GM12878 (cell line): ENCODE measurements around the gene HTR6. TPM values are rescaled to one million over a fixed set of nuclear protein-coding genes. Genes with fewer than 3 reads are reported as not detected.

Source experiments
- ATAC-seq: fragments of 200-7000 bp; cut with Tn5 transposase; 3 replicates; pipeline ENCODE4 v1.9.1; 2020; ENCODE audit warnings: mild to moderate bottlenecking, moderate library complexity
- BruUV-seq: library from RNA; stranded (reverse); fragments of 400-500 nt; replicated peaks from 2 replicates; lab custom pipeline; 2021; lab: Mats Ljungman, UMichigan
- CTCF ChIA-PET: fragments of 300-600 bp; sonication (Branson Sonifier 250); formaldehyde crosslinking; extraction: SDS; loops from one replicate; lab custom pipeline; 2021; ENCODE audit warnings: inconsistent platforms; lab: Yijun Ruan, JAX
- POLR2A ChIA-PET: fragments of 350-600 bp; formaldehyde crosslinking; extraction: SDS; loops from one replicate; lab custom pipeline; 2021; ENCODE audit warnings: inconsistent platforms; lab: Charles Lee
- RAD21 ChIA-PET: fragments of 300-600 bp; sonication (Branson Sonifier 250); formaldehyde crosslinking; loops from one replicate; lab custom pipeline; 2023; ENCODE audit warnings: antibody characterized with exemption; ENCODE audit not compliant: unreplicated experiment; lab: Charles Lee
- SMC1A ChIA-PET: fragments of 300-600 bp; sonication (Branson Sonifier 250); formaldehyde crosslinking; loops from one replicate; lab custom pipeline; 2023; ENCODE audit not compliant: unreplicated experiment, uncharacterized antibody; lab: Charles Lee
- DNase-seq: peaks from one replicate; pipeline ENCODE4 v3.0.0-alpha.2; 2011; ENCODE audit warnings: low read depth, low spot score
- FAIRE-seq: peaks from 3 replicates; lab custom pipeline; 2011; peaks lifted over from hg19 to GRCh38; lab: Jason Lieb, UNC
- H2AFZ ChIP-seq: 2 replicates; pipeline ENCODE4 v1.6.0; 2011; ENCODE audit warnings: low read depth, low read length, control low read depth; ENCODE audit not compliant: control insufficient read depth
- H3K27ac ChIP-seq: 2 replicates; pipeline ENCODE4 v1.5.1; 2011; ENCODE audit warnings: control low read depth; ENCODE audit not compliant: control insufficient read depth, insufficient read depth
- H3K27me3 ChIP-seq, 2 experiments: replicated peaks in 1 of 2; 2 replicates each; pipeline versions ENCODE4 v1.6.0 to v1.6.1; 2011; ENCODE audit warnings: low read length in 1 of 2; ENCODE audit not compliant: control insufficient read depth in 2 of 2, insufficient read depth in 2 of 2
- H3K36me3 ChIP-seq, 2 experiments: 2 replicates each; pipeline ENCODE4 v1.5.1; 2011; ENCODE audit warnings: low read length in 1 of 2; ENCODE audit not compliant: control insufficient read depth in 2 of 2, insufficient read depth in 2 of 2
- H3K4me1 ChIP-seq: 2 replicates; pipeline ENCODE4 v1.6.1; 2011; ENCODE audit warnings: mild to moderate bottlenecking, low read length, moderate library complexity, mixed read lengths; ENCODE audit not compliant: control insufficient read depth, insufficient read depth
- H3K4me2 ChIP-seq: 2 replicates; pipeline ENCODE4 v1.6.0; 2011; ENCODE audit warnings: control low read depth; ENCODE audit not compliant: control insufficient read depth, insufficient read depth
- H3K4me3 ChIP-seq: fragments of 200-600 bp; sonication (generic); 2 replicates; pipeline ENCODE4 v1.5.1; 2016
- H3K79me2 ChIP-seq: 2 replicates; pipeline ENCODE4 v1.6.0; 2011; ENCODE audit warnings: low read length; ENCODE audit not compliant: control insufficient read depth, insufficient read depth
- H3K9ac ChIP-seq: 2 replicates; pipeline ENCODE4 v1.8.0; 2011; ENCODE audit warnings: low read length, control low read depth, mixed read lengths; ENCODE audit not compliant: control insufficient read depth, insufficient read depth
- H3K9me3 ChIP-seq: replicated peaks from 3 replicates; pipeline ENCODE4 v1.5.1; 2011; ENCODE audit warnings: mild to moderate bottlenecking, low read length; ENCODE audit not compliant: control insufficient read depth, insufficient read depth
- H4K20me1 ChIP-seq: 2 replicates; pipeline ENCODE4 v1.6.0; 2011; ENCODE audit not compliant: control insufficient read depth, insufficient read depth
- CBX5 ChIP-seq: sonication (generic); IDR thresholded peaks from 2 replicates; pipeline ENCODE4 v1.6.1; 2016; ENCODE audit warnings: low read depth, moderate library complexity, mild to moderate bottlenecking, inconsistent platforms
- CHD4 ChIP-seq: fragments of 200-600 bp; sonication (generic); IDR thresholded peaks from 2 replicates; pipeline ENCODE4 v1.6.1; 2016; ENCODE audit warnings: mild to moderate bottlenecking
- FOXK2 ChIP-seq: fragments of 450-650 bp; IDR thresholded peaks from 2 replicates; pipeline ENCODE4 v1.6.1; 2017; ENCODE audit warnings: mild to moderate bottlenecking, moderate library complexity
- IKZF1 ChIP-seq: fragments of 450-650 bp; conservative IDR thresholded peaks from 2 replicates; pipeline ENCODE4 v1.6.1; 2017; ENCODE audit warnings: antibody characterized with exemption, mild to moderate bottlenecking
- JUND ChIP-seq: IDR thresholded peaks from 2 replicates; pipeline ENCODE4 v1.6.1; 2012; ENCODE audit warnings: low read depth, mild to moderate bottlenecking, low read length, improper control_type of control experiment, moderate library complexity
- MTA2 ChIP-seq: fragments of 450-650 bp; IDR thresholded peaks from 2 replicates; pipeline ENCODE4 v1.6.1; 2016; ENCODE audit warnings: low read depth, mild to moderate bottlenecking, moderate library complexity
- MTA3 ChIP-seq: IDR thresholded peaks from 2 replicates; pipeline ENCODE4 v1.6.1; 2012; ENCODE audit warnings: low read length, inconsistent platforms, borderline replicate concordance
- NFXL1 ChIP-seq: fragments of 450-650 bp; IDR thresholded peaks from 2 replicates; pipeline ENCODE4 v1.6.1; 2017; ENCODE audit warnings: antibody characterized with exemption, mild to moderate bottlenecking, borderline replicate concordance
- NFYA ChIP-seq: IDR thresholded peaks from 2 replicates; pipeline ENCODE4 v1.6.1; 2011; ENCODE audit warnings: low read depth, mild to moderate bottlenecking, low read length, improper control_type of control experiment, borderline replicate concordance
- NR2C2 ChIP-seq: IDR thresholded peaks from 2 replicates; pipeline ENCODE4 v1.6.1; 2011; ENCODE audit warnings: borderline replicate concordance, low read depth; ENCODE audit not compliant: control insufficient read depth, insufficient read length
- NR2F1 ChIP-seq: fragments of 450-650 bp; conservative IDR thresholded peaks from 2 replicates; pipeline ENCODE4 v1.6.1; 2017; ENCODE audit warnings: mild to moderate bottlenecking
- RELA ChIP-seq: fragments of 450-650 bp; IDR thresholded peaks from 2 replicates; pipeline ENCODE4 v1.8.0; 2014; ENCODE audit warnings: borderline replicate concordance; ENCODE audit not compliant: partially characterized antibody
- TAF1 ChIP-seq: IDR thresholded peaks from 2 replicates; pipeline ENCODE4 v1.6.1; 2011; ENCODE audit warnings: mild to moderate bottlenecking, low read depth, low read length, borderline replicate concordance
- TCF7 ChIP-seq: IDR thresholded peaks from 2 replicates; pipeline ENCODE4 v1.6.1; 2014; ENCODE audit warnings: antibody characterized with exemption, borderline replicate concordance
- ZNF24 ChIP-seq: fragments of 450-650 bp; IDR thresholded peaks from 2 replicates; pipeline ENCODE4 v1.6.1; 2017; ENCODE audit warnings: antibody characterized with exemption, mild to moderate bottlenecking
- ZNF622 ChIP-seq: fragments of 450-650 bp; IDR thresholded peaks from 2 replicates; pipeline ENCODE4 v1.6.1; 2017; ENCODE audit warnings: mild to moderate bottlenecking, inconsistent platforms
- WGBS: methylation state at CpG from one replicate; pipeline ENCODE4 v1.1.6; 2016; ENCODE audit warnings: low lambda C conversion rate; ENCODE audit not compliant: insufficient replicate concordance, insufficient coverage; ENCODE audit errors: missing lambda C conversion rate; 5-methylcytosine and 5-hydroxymethylcytosine counted together
- in situ Hi-C: fragments of 300-500 bp; cut with MboI; formaldehyde crosslinking; loops from 9 replicates; pipeline ENCODE4 v1.14.3; 2018; ENCODE audit warnings: mixed read lengths
- intact Hi-C: fragments of 100-400 bp; cut with micrococcal nuclease; formaldehyde crosslinking; loops from one replicate; pipeline ENCODE4 v1.14.2; 2022; ENCODE audit not compliant: unreplicated experiment
- polyA plus RNA-seq, 11 experiments: library from polyadenylated mRNA; depleted of rRNA in 4 of 11; unstranded in 6 of 11; stranded (reverse) in 5 of 11; fragments of >200 nt; fragmentation: Nextera tagmentation in 4 of 11; fragmentation: Illumina TruSeq in 1 of 11; extraction: Ambion mirVana in 4 of 11; extraction: Trizol in 1 of 11; gene quantifications; 1 replicate in 1 of 11; 2 replicates in 10 of 11; pipeline versions ENCODE4 v1.2.1 to v1.2.3, GENCODE V29; 2011 to 2016; ENCODE audit warnings: inconsistent platforms in 2 of 11, missing spikeins in 2 of 11, low read depth in 1 of 11
- total RNA-seq, 4 experiments: library from RNA; depleted of rRNA in 3 of 4; stranded (reverse); fragments of >200 nt in 3 of 4; fragmentation: Illumina TruSeq in 1 of 4; extraction: Trizol in 1 of 4; gene quantifications; 2 replicates each; pipeline versions ENCODE4 v1.2.1 to v1.2.3, GENCODE V29; 2013 to 2021

The HTR6 gene
- total and polyA plus RNA-seq, 10 of the 15 experiments (the other 5 are each of a cell fraction or from before 2014, with no cell fraction given) = 0.03 to 5.3 (median 1.7) TPM; not detected in 2

- no peak overlapping the region for H3K4me2 ChIP-seq
- FAIRE-seq (no peak), ATAC-seq (no peak), DNase-seq (no peak)
- peaks cover 21% of the 10 kb centered on the region for H3K4me1 ChIP-seq
- WGBS = 59% methylated on average over 4 of the region's 4 CpGs
- H3K4me3 ChIP-seq = no peak overlapping the region
- H3K27ac ChIP-seq = no peak overlapping the region
- intact Hi-C loops = no loop called here
- H3K9ac ChIP-seq = no peak overlapping the region
- SMC1A ChIA-PET = interaction anchor here (0.6 to 5.1 kb wide), 4 partner anchors 10 to 213 kb away, joined by 3 to 99 read pairs (median 4); no protein-coding TSS in a partner anchor
- no peaks in the 10 kb centered on the region for H3K9me3 ChIP-seq
- no peaks in the 10 kb centered on the region for H4K20me1 ChIP-seq
- no peak overlapping the region for H2AFZ ChIP-seq
- BruUV-seq = no TSS peak
- in situ Hi-C loops = no loop called here
- RAD21 ChIA-PET = interaction anchor here (1.2 to 4.4 kb wide), 2 partner anchors 42 to 44 kb away, joined by 3 to 84 read pairs; no protein-coding TSS in a partner anchor
- POLR2A ChIA-PET = interaction anchor here (0.6 to 0.7 kb wide), 3 partner anchors 167 to 436 kb away, joined by 3 read pairs; no protein-coding TSS in a partner anchor
- CTCF ChIA-PET = interaction anchor here (0.7 to 14.4 kb wide), 12 partner anchors 8 to 148 kb away, joined by 3 to 378 read pairs (median 9); partner anchors contain the start of gene HTR6
- no peak for TF ChIP-seq JUND
- TF ChIP-seq MTA3 = no peak
- no peak for TF ChIP-seq ZNF24
- TF ChIP-seq RELA = no peak
- peaks cover 0 to 2% of the 10 kb centered on the region in 2 experiments; a peak in 1 of 4 replicates for H3K36me3 ChIP-seq
- no peaks in the 10 kb centered on the region for H3K79me2 ChIP-seq
- H3K27me3 ChIP-seq = no peaks in the 10 kb centered on the region
These were observed 40.8 kb downstream of the HTR6 start for GRCh38 chr1:19705464-19705863.

DNA sequence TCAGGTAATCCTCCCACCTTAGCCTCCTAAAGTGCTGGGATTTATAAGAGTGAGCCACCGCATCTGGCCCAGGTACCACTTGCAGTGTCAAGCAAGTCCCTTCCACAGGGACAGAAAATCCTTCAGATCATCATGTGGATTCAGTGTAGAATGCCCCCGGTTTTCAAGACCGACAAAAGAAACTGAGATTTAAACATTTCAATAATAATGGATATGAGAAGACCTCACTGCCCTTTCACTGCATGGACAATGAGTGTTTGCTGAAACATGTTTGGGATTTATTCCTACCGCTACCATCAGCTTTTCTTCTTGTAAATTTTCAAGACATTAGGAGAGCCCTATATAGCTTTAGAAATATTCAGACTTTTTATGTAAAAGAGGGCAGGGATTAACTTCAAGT, 41.5 kb downstream of the HTR6 start:
- H3K4me1 ChIP-seq = peaks cover 24% of the 10 kb centered on the region
- no peaks in the 10 kb centered on the region for H4K20me1 ChIP-seq
- no peak for FAIRE-seq
- no peaks in the 10 kb centered on the region for H3K36me3 ChIP-seq
- BruUV-seq = no TSS peak
- no peak for ATAC-seq
- H3K9me3 ChIP-seq = no peaks in the 10 kb centered on the region
- H3K4me3 ChIP-seq = no peak overlapping the region
- no peaks in the 10 kb centered on the region for H3K27me3 ChIP-seq
- no peak overlapping the region for H3K27ac ChIP-seq
- POLR2A ChIA-PET = no interaction called here
- no peak overlapping the region for H2AFZ ChIP-seq
- H3K9ac ChIP-seq = no peak overlapping the region
- no peak for DNase-seq
- WGBS = 78% methylated on average over 4 of the region's 4 CpGs
- SMC1A ChIA-PET = interaction anchor here (1.2 to 5.1 kb wide), 2 partner anchors 9 to 44 kb away, joined by 3 to 99 read pairs; no protein-coding TSS in a partner anchor
- no peaks in the 10 kb centered on the region for H3K79me2 ChIP-seq
- RAD21 ChIA-PET = interaction anchor here (1.1 to 4.4 kb wide), 3 partner anchors 42 to 108 kb away, joined by 3 to 84 read pairs (median 3); no protein-coding TSS in a partner anchor
- intact Hi-C loops (no loop called here), in situ Hi-C loops (no loop called here)
- H3K4me2 ChIP-seq = no peak overlapping the region
- CTCF ChIA-PET = interaction anchor here (0.6 to 14.4 kb wide), 4 partner anchors 8 to 1238 kb away, joined by 3 to 378 read pairs (median 31); partner anchors contain the start of gene HTR6
- TF ChIP-seq NR2C2 (no peak), NFXL1 (no peak), TAF1 (no peak), CBX5 (no peak), MTA2 (no peak), FOXK2 (no peak), ZNF622 (no peak), TCF7 (no peak), NFYA (no peak), IKZF1 (no peak), NR2F1 (no peak), CHD4 (no peak)
